GM19463 (cell line): Measurements from ENCODE around the gene USH2A.

Experiments used
- ATAC-seq: cut with Tn5 transposase; IDR thresholded peaks from one replicate; pipeline ENCODE4 v1.9.1; 2021; ENCODE audit warnings: mild to moderate bottlenecking, moderate library complexity; ENCODE audit not compliant: unreplicated experiment

USH2A gene

DNA sequence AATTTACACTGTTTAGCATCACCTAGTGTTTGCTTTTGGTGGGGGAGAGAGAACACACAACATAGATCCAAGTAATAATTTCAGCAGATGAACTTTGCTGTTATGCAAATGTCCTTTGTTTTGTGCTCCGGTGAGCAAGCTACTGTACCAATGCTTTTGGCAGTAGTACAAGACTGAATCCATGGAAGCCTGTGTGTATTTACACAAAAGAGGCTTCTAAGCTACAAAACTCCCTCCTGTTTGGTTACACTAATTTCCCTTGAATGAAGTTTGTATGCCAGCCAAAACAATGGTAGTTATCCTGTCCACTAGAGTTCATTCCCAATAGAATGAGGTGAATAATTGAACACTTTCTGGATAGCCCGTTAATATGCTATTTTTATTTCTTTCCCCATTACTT lies 535.6 kb downstream of the USH2A start:
- no peak for ATAC-seq

DNA sequence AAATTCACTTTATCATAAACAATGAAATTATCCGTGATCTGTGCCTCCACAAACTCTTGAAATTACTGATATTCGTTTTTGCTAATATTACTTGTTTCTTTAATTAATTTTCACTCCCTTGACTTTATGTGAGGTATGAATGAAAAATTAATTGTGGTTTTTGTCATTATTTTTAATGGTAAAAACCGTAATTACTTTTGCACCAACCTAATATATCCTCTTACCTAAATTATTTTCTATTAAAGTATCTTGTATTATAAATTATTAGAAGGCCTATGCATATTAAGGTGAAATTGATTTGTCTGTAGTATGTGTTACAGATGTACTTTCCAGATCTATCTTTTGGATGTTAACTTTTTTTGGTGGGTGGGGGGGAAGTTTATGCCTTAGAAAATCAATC lies 540.2 kb downstream of the USH2A start:
- ATAC-seq: no peak

DNA sequence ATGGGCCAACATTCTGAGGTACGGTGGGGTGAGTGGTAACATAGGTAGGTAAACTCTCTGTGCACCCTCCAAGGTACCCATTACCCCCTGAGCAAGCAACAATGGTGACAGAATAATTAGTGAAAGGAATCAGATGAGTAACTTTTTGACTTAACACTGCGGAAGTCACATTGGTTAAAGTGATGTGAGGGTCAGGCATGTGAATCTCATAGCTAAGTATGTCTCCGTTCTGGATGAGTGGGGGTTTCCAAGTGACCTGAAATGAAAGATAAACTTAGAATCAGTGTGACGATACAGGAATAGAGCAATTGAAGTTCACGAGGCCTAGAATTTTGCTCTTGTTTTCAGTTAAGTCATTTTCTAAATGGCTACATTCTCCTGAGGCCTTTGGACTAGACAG lies 544.4 kb downstream of the USH2A start:
- peak; percentile 63 for ATAC-seq

DNA sequence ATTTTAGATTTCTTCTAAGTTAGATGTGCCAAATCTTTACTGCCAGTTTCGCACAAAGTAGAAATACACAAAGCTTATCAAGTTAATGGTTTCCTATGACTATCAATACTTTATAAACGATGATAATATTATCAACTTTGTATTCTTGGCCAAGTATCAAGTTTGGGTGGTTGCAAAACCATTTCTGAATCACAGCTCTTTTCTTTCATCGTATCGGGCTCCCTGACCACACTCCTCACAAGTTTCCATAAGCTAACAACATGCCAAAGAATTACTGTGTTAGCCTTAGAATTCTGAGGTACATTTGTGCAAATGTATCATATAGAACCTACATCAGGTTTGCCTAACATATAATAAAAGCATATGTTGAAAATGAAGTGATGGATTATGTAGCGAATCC lies 545.1 kb downstream of the USH2A start:
- no peak for ATAC-seq

DNA sequence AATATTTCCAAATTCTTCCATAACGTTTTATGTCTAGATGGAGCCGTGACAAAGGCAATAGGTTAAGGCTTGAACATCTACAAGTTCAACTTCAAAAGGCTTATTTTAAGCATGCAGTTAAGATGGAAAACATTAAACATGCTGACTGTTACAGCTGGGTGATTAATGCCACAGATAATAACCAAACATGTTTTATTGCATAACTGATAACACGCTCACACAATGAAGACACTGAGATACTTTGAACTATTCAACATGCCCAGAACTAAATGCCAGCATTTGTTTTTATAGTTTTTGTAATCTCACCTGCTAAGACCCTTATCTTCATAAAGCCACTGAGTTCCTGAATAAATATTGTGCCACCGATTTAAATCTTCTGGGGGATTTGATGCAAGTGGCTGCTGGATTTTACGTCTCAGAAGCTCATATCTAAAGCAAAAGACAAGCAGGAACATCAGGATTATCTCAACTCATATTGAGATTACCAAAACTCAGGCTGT lies 545.7 kb downstream of the USH2A start:
- ATAC-seq: no peak

DNA sequence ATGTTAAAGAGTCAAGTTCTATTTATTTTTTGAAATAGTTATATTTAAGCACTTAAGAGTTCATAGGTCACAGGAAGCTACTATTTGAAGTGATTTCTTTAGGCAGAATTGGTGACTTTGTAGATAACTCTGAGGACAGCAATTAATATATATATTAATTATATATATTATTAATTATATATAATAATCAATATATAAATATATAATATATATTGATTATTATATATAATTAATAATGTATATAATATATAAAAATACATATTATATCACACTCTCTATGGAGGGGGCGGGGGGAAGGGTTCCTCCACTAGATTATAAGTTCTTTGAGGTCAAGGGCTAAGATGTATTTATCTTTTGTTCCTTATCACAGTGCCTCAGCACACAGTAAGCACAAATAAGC lies 547.5 kb downstream of the USH2A start:
- no peak for ATAC-seq

DNA sequence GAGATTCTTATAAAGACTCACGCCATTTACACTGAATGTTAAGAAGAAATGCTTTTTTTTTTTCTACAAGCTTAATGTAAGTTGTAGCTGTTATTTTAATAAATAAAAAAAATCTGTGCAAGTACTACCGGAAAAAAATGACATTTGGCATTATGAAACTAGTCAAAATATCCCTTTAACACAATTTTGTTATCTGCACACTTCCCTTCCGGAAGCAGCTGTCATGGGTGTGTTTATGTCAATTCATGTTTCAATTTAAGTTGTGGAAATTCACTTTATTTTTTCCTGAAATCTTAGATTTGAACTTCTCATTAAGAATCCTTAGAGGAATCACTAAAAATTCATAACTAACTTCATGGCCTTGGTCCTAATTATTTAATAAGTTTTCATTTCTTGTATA lies 548.0 kb downstream of the USH2A start:
- ATAC-seq: no peak

DNA sequence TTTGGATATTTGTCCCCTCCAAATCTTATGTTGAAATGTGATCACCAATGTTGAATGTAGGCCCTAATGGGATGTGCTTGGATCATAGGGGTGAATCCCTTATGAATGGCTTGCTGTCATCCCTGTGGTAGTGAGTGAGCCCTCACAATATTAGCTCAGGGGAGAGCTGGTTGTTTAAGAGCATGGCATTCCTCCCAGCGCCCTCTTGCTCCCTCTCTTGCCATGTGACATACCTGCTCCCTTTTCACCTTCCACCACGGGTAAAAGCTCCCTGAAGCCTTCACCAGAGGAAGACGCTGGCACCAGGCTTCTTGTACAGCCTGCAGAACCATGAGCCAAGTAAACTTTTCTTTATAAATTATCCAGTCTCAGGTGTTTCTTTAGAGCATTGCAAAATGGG lies 550.6 kb downstream of the USH2A start:
- ATAC-seq: no peak

DNA sequence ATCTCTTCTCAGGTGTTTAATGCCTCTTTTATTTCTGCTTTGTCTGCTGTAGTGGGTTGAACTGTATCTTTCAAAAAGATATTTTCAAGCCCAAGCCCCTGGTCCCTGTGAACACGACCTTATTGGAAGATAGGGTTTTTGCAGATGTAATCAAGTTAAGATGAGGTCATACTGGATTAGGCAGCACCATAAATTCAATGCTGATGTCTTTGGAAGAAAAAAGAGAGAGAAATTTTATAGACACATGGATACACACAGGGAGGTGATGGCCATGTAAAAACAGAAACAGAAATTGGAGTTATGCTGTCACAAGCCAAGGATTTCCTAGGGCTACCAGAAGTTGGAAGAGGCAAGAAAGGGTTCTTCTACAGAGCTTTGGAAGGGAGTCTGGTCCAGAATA lies 554.7 kb downstream of the USH2A start:
- no peak for ATAC-seq

DNA sequence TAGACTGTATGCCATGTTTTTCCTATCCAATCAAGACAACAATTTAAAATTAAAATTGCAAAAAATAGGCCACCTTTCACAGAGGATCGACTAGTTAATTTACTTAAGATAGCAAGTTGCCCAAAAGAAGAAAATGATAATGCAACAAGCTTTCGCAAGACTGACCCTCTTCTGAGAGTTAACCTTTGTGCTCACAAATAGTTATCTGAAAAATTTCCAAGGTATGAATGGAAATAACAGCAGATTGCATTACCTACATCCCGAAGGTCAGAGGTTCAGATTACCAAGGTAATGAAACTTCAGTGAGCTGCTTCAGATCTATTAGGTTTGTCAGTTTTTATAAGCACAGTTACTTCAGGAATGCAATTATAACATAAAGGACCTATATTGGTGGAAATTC lies 558.2 kb downstream of the USH2A start:
- no peak for ATAC-seq

DNA sequence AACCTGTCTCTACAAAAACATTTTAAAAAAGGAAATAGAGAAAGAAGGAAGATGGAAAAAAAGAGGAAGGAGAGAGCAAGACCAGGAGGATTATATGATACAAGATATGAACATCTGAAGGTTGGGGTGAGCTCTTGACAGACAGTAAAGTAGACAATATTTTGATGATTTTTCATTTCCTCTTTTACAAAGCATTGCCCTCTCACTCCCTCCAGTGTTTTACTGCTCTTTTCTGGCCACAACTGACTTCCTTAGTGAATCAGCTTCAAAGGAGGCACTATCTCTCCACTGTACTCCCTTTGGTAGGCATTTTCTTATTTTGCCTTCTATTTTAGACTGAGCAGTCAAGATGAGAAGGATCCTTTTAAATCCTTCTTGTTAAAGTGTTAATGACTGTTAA lies 559.5 kb downstream of the USH2A start:
- ATAC-seq: peak; percentile 55

DNA sequence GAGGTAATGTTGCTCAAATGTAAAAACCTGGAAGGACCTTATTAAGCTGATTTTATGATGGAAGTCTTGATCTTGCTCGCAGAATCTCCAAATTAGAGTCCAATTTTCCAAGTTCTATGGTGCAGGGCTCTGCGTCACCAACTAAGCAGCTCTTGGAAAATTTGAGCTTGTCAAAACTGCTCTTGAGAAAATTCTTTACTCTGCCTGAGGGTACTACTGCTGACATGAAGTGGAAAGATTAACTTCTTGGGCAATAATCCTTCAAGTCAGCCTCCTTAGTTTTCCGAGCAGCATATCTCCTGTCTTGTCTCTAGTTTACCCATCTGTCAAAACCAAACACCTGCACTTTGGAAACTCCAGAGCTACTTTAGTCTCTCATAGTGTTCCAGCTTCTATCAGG lies 562.4 kb downstream of the USH2A start:
- no peak for ATAC-seq

DNA sequence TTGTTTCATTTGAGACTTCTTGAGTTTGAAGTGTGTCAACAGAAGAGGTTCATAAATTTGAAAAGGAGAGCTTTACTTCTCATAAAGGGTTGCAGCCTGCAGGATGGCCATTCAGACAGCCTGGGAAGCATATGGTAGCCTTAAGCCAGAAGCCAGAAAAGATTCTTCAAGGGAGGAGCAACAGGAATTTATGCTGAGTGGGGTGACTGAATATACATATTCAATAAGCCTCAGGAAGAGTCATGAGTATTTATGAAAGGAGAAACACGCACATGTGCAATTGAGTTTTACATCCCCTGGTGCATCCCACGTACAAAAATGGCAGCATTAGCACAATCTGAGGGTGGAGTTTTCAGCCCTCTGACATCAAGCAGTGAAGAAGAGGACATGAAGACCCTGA lies 565.9 kb downstream of the USH2A start:
- ATAC-seq: no peak

DNA sequence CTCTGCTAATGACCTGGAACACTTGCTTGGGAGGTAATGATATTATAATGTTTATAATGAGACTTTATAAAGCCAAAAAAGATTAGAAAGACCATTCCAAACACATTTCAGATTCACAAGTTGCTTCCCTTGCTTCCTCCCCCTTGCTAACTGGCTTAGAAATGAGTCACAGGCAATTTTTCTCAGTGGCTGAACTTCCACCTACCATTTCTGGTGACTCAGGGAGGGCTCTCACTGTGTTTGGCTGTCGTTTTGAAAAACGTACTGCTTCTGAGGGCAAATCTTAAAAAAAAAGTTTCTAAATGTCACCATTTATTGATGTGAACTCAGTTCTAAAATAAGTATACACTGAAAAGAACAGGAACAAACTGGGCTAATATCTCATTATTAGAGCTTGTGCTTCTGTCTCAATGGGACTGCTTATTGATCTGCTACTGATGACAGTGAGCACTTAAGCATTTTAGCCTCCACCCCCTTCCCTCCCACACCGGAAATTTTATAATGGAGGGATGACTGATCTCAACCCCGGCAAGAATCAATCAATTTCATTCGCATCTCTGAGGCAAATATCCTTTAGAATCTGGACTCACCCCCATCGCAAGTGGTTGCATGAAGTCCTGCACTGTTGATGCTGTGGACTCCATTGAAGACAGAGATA lies 577.9 kb downstream of the USH2A start:
- ATAC-seq: no peak

DNA sequence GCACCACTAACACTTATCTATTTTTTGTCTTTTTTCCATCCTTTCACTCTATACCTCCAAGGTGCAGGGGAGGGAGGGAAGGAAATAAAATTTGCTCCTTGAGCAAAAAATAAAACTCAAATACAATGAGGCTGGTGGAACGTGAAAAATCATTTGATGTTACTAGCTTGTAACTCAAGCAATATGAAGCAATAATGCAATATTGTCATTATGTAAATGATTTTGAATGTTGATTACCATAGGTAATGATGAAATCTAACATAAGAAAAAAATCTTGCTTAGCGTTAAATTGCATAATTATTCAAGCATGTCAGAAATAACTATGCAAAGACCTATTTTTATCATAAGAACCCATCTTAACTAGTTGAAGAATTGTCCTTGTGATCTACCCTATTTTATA lies 578.5 kb downstream of the USH2A start:
- no peak for ATAC-seq

DNA sequence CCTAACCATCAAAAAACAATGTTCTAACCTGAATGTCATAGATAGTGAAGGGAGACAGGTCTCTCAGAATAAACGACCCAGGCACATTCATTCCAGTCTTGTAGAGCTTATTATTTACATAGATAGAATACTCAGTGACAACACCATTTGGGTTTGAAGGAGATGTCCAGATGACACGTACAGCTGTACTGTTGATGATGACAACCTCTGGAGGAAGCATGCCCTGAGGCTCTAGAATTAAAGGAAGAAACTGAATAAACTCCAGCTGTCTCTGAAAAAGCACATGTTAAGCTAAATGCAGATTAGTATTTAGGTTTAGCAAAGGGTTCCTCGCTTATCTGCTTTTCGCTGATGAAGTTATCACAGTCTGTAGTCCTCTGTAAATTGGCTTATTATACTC lies 579.0 kb downstream of the USH2A start:
- no peak for ATAC-seq

DNA sequence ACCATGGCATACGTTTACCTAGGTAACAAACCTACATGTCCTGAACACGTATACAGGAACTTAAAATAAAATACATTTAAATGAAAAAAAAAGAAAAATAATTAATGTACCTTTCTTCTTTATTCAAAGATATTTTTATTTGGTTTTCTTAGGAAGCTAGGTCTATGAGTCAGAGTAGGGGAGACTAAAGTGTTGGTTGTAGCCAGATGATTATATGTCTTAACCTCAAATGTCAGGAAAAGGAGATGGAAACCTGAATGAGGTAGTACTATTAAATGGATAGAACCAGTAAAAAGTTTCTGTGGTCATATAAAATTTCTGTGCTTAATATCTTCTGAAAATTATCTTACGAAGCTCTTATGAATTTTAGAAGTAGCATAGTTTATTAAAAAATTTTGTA lies 580.3 kb downstream of the USH2A start:
- no peak for ATAC-seq

DNA sequence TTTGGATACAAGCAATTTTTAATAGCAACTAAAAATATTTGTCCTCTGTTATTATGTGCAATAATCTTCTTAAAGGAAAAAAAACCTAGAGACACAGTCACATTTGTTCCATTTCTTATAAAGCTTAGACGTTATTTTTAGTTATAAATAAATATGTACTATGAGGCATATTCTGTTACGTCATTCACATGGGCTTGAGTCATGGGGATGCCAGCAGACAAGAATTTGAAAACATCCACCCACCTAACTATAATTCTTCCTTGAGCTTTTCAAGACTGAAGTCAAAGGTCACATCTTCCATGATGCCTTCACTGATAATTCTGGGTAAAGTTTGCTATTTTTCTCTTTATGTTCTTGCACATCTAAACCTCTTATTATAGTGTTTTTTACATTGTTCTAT lies 587.3 kb downstream of the USH2A start:
- no peak for ATAC-seq

DNA sequence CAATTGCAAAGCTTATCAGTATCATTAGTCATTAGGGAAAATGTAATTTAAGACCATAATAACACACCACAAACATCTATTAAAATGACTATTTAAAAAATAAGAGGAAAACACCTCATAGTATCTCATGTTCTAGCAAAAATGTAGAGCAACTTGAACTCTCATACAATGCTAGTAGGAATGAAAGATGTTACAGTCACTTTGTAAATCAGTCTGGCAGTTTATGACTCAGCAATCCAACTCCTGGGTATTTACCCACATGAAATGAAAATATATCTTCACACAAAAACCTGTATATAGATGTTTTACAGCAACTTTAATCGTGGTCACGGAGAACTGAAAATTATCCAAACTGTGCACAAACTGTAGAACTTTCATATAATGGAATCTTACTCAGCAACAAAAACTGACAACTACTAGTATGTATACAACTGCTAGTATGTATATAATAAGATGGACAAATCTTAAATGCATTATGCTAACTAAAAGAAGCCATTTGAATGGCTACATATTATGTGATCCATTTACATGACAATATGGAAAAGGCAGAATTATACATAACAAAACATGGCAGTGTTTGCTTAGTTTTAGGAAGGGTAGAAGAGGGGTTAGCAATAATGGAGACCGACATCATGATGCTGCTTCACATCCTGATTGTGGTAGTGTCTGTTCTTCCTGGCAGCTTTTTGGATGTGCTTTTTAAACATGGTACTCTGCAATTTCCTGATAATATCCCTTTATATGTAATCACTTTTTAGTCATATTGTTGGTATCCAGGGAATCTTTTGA lies 589.1 kb downstream of the USH2A start:
- ATAC-seq: no peak

DNA sequence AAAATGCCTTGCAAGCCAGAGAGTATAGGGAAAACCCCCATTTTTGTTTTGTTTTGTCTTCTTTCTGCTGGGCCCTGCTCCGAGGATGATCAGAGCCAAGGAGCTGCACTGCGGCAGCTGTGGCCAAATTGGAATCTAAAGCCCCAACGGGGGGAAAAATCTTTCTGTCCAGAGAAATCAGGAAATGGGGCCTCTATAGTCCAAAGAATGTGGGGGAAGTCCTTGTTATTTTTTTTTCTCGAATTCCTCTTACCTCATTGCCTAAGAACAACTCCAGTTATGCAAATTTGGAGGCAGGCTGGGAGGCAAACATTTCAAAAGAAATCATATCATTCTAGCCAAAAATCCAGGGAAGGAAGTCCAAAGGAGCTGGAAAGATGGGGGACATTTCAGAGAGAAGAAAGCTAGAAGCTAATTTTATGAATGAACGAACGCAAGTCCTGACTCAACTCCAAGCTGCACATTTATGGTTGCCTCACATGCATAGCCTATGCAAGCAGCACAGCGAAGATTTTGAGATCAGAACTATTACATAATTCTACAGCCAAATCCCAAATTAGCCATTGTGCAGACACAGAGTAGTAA lies 592.9 kb downstream of the USH2A start:
- ATAC-seq: no peak

DNA sequence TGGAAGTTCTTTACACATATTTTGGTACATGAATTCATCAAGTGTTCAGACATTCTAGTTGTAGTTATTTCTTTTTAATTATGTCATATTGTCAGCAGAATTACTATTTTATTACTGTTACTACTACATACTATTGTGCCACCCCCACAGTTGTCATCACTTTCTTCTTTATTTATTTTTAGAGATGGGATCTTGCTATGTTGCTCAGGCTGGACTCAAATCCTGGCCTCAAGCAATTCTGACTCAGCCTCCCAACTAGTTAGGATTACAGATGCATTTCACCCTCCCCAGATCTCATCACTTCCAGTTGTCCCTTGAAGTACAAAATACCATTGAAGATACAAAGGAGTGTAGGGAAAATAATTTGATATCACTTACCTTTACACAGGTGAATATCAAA lies 598.2 kb downstream of the USH2A start:
- ATAC-seq: no peak

DNA sequence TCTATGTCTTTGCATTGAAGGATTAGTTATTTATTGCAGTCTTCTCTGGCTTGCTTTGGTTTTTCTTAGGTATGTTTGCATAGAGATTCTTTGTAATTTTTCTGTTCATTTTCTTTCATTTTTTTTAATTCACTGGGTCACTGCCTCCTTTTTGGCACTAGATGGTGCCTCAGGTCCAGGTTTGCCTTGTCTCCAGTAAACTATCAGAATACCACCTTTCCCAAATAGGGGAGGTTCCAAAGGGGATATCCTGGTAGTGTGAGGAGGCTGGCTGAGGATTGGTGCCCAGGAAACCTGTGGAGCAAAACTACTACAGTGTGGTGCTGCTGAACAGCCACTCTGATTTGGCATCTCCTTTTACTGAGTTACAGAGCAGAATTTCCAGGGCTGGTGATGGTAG lies 599.0 kb downstream of the USH2A start:
- ATAC-seq: no peak
